ENCODE measurements around the gene C1QA.
A peak's percentile ranks its signal among the peaks of the same experiment; 100 is the strongest.
"Not testable (repeated sequence)": the region's sequence is repeated elsewhere in the genome, so short reads cannot be mapped to it uniquely, and the experiment has no call there.

Gene C1QA

GRCh38 chr1:22673486-22674409, 37.3 kb downstream of the C1QA start:
- peak; percentile 72 for DNase-seq (ENCODE audit: low spot score)

- DNase-seq (ENCODE audit: low spot score) = no peak
These were observed 38.0 kb downstream of the C1QA start for GRCh38 chr1:22674410-22674749.

GRCh38 chr1:22676151-22676550, 39.7 kb downstream of the C1QA start:
- not testable (repeated sequence) for DNase-seq (ENCODE audit: low spot score)

- no peak for DNase-seq (ENCODE audit: low spot score)
These were observed 40.6 kb downstream of the C1QA start for GRCh38 chr1:22676916-22677583.

GRCh38 chr1:22677931-22678896, 41.8 kb downstream of the C1QA start:
- DNase-seq (ENCODE audit: low spot score) = no peak

- DNase-seq (ENCODE audit: low spot score) = no peak
These were observed 44.3 kb downstream of the C1QA start for GRCh38 chr1:22680726-22681125.

- DNase-seq (ENCODE audit: low spot score) = no peak
These were observed 45.3 kb downstream of the C1QA start for GRCh38 chr1:22681556-22682276.

GRCh38 chr1:22683547-22683946, 47.1 kb downstream of the C1QA start:
- DNase-seq (ENCODE audit: low spot score) = no peak

GRCh38 chr1:22685591-22686059, 49.2 kb downstream of the C1QA start:
- DNase-seq (ENCODE audit: low spot score) = no peak

- DNase-seq (ENCODE audit: low spot score) = no peak
These were observed 50.8 kb downstream of the C1QA start for GRCh38 chr1:22687191-22687590.

- no peak for DNase-seq (ENCODE audit: low spot score)
These were observed 52.0 kb downstream of the C1QA start for GRCh38 chr1:22688466-22688865.

All from HuH-7 (cell line).